PFSK-1 (cell line): Measurements from ENCODE around the gene DUSP28.

Experiments
- FOXP2 ChIP-seq: optimal IDR thresholded peaks from 2 replicates; pipeline ENCODE3; 2011; ENCODE audit warnings: borderline replicate concordance, control low read depth, inconsistent platforms; ENCODE audit not compliant: insufficient read depth; ENCODE audit errors: extremely low read length, extremely low read depth
- POLR2AphosphoS5 ChIP-seq: IDR thresholded peaks from 2 replicates; pipeline ENCODE4 v1.6.1; 2012; ENCODE audit warnings: low read depth, mild to moderate bottlenecking, control low read depth, low read length, moderate library complexity
- SIN3A ChIP-seq: IDR thresholded peaks from 2 replicates; pipeline ENCODE4 v1.6.1; 2012; ENCODE audit warnings: mild to moderate bottlenecking, low read length, moderate library complexity, borderline replicate concordance; ENCODE audit not compliant: insufficient read depth
- TAF1 ChIP-seq: IDR thresholded peaks from 2 replicates; pipeline ENCODE4 v1.6.1; 2012; ENCODE audit warnings: low read length, control low read depth, borderline replicate concordance; ENCODE audit not compliant: insufficient read depth
- TF ChIP-seq, protein P1 (sequence below), 2 experiments: IDR thresholded peaks; 2 replicates each; pipeline versions ENCODE4 v1.6.1 to v1.8.0; 2011 to 2012; ENCODE audit warnings: low read depth in 2 of 2, low read length in 2 of 2, control low read depth in 1 of 2, inconsistent platforms in 1 of 2, mild to moderate bottlenecking in 1 of 2, moderate library complexity in 1 of 2; ENCODE audit not compliant: insufficient read depth in 1 of 2

Gene DUSP28

DNA sequence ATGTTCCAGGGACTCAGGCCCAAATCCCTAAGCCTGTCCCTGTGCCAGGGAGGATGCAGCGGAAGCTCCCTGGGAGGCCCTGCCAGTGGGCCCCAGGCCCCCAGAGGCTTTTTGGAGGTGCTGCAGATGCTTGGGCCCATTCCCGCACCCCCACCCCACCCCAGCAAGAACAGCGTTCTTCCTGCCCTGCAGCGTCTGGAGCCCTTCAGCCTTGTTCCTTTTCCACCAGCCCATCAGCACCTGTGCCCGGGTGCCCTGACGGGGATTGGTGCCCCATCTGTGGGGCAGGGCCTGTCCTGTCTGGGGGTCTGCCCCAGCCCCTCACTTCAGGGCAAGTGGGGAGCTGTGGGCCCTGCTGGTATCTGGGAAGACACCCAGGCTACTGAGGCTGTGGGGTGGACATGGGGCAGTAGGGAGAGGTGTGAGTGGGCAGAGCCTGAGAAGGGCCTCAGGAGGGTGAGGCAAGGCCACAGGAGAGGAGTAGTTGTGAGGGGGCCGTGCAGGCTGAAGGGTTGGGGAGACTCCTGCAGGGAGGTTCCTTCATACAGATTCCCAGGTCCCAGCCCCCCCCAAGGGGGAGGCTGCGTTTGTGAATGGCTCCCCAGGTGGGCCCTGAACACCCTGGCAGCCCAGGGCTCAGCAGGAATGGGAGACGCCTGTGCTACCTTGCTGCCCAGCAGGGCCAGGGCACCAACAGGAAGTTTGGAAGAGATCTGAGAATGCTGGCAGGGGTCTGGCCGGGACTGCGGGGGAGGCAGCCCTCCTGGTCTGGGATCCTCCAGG is 10.6 kb downstream of the DUSP28 start:
- TF ChIP-seq SIN3A (no peak), FOXP2 (no peak), TAF1 (no peak), POLR2AphosphoS5 (no peak)
- TF ChIP-seq, protein P1, sequence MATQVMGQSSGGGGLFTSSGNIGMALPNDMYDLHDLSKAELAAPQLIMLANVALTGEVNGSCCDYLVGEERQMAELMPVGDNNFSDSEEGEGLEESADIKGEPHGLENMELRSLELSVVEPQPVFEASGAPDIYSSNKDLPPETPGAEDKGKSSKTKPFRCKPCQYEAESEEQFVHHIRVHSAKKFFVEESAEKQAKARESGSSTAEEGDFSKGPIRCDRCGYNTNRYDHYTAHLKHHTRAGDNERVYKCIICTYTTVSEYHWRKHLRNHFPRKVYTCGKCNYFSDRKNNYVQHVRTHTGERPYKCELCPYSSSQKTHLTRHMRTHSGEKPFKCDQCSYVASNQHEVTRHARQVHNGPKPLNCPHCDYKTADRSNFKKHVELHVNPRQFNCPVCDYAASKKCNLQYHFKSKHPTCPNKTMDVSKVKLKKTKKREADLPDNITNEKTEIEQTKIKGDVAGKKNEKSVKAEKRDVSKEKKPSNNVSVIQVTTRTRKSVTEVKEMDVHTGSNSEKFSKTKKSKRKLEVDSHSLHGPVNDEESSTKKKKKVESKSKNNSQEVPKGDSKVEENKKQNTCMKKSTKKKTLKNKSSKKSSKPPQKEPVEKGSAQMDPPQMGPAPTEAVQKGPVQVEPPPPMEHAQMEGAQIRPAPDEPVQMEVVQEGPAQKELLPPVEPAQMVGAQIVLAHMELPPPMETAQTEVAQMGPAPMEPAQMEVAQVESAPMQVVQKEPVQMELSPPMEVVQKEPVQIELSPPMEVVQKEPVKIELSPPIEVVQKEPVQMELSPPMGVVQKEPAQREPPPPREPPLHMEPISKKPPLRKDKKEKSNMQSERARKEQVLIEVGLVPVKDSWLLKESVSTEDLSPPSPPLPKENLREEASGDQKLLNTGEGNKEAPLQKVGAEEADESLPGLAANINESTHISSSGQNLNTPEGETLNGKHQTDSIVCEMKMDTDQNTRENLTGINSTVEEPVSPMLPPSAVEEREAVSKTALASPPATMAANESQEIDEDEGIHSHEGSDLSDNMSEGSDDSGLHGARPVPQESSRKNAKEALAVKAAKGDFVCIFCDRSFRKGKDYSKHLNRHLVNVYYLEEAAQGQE (IDR thresholded peaks at IDR 0.05; ENCODE audit: insufficient read depth in 1 of 2, low read depth in 2 of 2, low read length in 2 of 2), result no peak

DNA sequence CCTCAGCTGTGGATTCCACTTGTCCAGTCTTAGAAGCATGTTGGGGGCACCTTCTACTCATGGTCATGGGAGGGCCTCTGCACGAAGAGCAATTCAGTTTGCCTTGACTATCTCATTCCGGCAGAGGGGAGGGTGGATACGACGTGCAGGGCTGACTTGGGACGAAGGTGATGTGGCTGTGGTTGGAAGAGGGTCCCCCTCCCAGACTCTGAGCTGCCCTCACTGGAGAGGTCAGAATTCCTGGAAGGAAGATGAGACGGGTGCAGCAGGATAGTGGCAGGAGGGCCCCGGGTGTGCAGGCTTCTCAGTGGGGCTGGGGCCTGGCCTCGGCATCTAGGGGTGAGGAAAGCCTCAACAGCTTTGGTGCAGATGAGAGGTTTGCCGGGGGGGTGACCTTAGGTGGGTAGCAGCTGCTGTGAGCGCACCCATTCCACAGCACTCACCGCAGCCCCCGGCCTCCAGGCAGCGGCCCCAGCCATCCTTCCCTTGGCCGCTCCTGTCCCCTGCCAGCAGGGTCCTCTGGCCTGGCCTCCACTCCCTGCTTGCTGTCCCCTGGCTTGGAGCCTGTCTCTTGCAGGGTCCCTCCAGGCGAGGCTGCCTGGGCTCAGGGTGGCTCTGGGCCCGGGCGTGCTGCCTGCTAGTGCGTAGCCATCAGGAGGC is 11.3 kb downstream of the DUSP28 start:
- TF ChIP-seq SIN3A (no peak), FOXP2 (no peak), POLR2AphosphoS5 (no peak), TAF1 (no peak)
- TF ChIP-seq, protein P1 (IDR thresholded peaks at IDR 0.05; ENCODE audit: insufficient read depth in 1 of 2, low read depth in 2 of 2, low read length in 2 of 2), result no peak

DNA sequence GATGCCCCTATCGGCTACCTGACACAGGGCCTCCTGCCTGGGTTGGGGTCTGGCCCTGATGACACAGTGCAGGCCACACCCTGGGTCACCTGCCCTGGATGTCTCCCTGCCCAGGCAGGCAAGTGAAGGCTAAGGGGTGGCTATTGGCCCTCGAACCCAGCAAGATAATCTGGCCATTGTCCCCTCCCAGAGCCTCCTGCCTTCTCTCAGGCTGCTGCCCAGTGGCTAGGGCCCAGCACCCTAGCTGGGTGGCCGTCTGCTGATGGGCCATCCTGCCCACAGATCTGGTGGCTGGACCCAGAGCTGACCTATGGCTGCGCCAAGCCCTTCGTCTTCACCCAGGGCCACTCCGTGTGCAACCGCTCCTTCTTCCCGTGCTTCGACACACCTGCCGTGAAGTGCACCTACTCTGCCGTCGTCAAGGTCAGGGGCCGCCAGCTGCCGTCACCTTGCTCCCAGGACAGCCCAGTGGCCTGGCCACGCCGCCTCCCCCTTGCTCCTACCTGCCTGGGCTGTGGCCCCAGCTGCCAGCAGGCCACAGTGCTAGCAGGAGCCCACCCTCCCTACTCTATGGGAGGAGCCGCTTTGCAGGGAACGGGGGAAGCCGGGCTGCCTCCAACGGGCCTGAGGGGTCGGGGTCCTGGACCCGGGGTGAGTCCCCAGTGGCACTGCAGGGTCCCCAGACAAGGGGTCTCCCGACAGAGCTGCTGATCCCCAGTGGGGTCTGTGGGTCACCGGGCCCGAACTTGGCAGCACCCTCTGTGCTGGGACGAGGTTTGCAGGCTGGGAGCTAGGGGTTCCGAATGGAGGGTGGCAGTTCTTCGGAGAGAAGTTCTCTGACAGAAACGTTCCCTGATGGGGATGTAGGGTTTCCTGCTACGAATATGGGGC is 12.2 kb downstream of the DUSP28 start:
- TF ChIP-seq POLR2AphosphoS5, result no peak
- no peak for TF ChIP-seq TAF1
- no peak for TF ChIP-seq SIN3A
- TF ChIP-seq, protein P1 (IDR thresholded peaks at IDR 0.05; ENCODE audit: insufficient read depth in 1 of 2, low read depth in 2 of 2, low read length in 2 of 2), result no peak
- no peak for TF ChIP-seq FOXP2

DNA sequence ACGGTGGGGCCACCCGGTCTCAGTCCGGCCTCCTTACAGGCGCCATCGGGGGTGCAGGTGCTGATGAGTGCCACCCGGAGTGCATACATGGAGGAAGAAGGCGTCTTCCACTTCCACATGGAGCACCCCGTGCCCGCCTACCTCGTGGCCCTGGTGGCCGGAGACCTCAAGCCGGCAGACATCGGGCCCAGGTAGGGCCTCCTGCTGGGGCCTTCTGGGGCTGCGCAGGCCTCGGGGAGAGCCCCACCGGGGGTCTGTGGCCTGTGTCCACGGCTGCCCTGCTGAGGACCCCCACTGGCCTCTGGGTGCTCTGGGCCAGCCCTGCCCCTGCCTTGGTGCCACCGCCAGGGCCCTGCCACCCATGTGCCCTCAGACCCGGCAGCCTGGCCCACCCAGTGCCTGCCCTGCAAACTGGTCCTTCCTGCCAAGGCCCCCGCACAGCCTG is 12.9 kb downstream of the DUSP28 start:
- TF ChIP-seq TAF1, result no peak
